Left lung (tissue), 10 donors: ENCODE results near the gene SPOCK1. TPM values are rescaled to one million over a fixed set of nuclear protein-coding genes. Genes with fewer than 3 reads are reported as not detected.

Experiments
- ATAC-seq: fragments of 200-7000 bp; cut with Tn5 transposase; one replicate; pipeline ENCODE4 v1.9.1; 2020; ENCODE audit warnings: moderate library complexity
- DNase-seq, 4 donors: peaks; one replicate each; pipeline ENCODE4 v3.0.0-alpha.2; 2013 to 2020
- H3K27ac ChIP-seq, 2 donors: fragments of 200-600 bp; sonication (generic) in 1 of 2; one replicate each; pipeline versions ENCODE4 v1.5.0 to v1.8.0; 2020 to 2021
- H3K27me3 ChIP-seq, 2 donors: fragments of 200-600 bp; sonication (generic) in 1 of 2; one replicate each; pipeline versions ENCODE4 v1.5.0 to v1.8.0; 2020 to 2021
- H3K36me3 ChIP-seq, 2 donors: fragments of 200-600 bp; sonication (generic) in 1 of 2; one replicate each; pipeline versions ENCODE4 v1.5.0 to v1.8.0; 2020 to 2021
- H3K4me1 ChIP-seq, 2 donors: fragments of 200-600 bp; one replicate each; pipeline ENCODE4 v1.8.0; 2021
- H3K4me3 ChIP-seq, 2 donors: fragments of 200-600 bp; sonication (generic) in 1 of 2; one replicate each; pipeline versions ENCODE4 v1.5.0 to v1.8.0; 2020 to 2021; ENCODE audit warnings: mild to moderate bottlenecking in 1 of 2
- H3K9me3 ChIP-seq, 2 donors: fragments of 200-600 bp; sonication (generic) in 1 of 2; one replicate each; pipeline versions ENCODE4 v1.5.0 to v1.8.0; 2020 to 2021
- CTCF ChIP-seq, 2 donors: fragments of 200-600 bp; sonication (generic) in 1 of 2; IDR thresholded peaks; one replicate each; pipeline versions ENCODE4 v1.5.0 to v1.8.0; 2021; ENCODE audit warnings: antibody characterized with exemption in 2 of 2
- intact Hi-C, 2 donors: fragments of 100-400 bp; cut with DNase I; formaldehyde crosslinking; loops; one replicate each; pipeline versions ENCODE4 v1.11.2 to v1.14.2; 2022
- polyA plus RNA-seq, 6 donors: library from polyadenylated mRNA; unstranded; fragments of 120-200 nt; gene quantifications; one replicate each; pipeline ENCODE4 v1.2.1, GENCODE V29; 2013; ENCODE audit not compliant: insufficient read length in 6 of 6
- total RNA-seq, 2 donors: library from RNA; stranded (reverse); fragmentation: NEBNext Ultra II Directional; extraction: Animal tissue kit (Norgen Biotek cat#: 25700); gene quantifications; one replicate each; pipeline ENCODE4 v1.2.1, GENCODE V29; 2021
- donor health status: DM: no; HTN: yes; CAD: no.
- donor health status: DM: no; HTN: no; CAD: no.

SPOCK1 gene
- total and polyA plus RNA-seq, 8 donors: 0.43 to 7.6 (median 0.73) TPM

- no peak for TF ChIP-seq CTCF (IDR thresholded peaks at IDR 0.05)
- no peaks in the 10 kb centered on the region for H3K36me3 ChIP-seq
- DNase-seq: no peak
- no peaks in the 10 kb centered on the region for H3K27me3 ChIP-seq
- H3K4me3 ChIP-seq: no peak overlapping the region
- H3K4me1 ChIP-seq: no peaks in the 10 kb centered on the region
- ATAC-seq: no peak
- intact Hi-C loops: no loop called here
- H3K27ac ChIP-seq: no peak overlapping the region
- H3K9me3 ChIP-seq: no peaks in the 10 kb centered on the region
Observed at GRCh38 chr5:137372016-137372772, 126.9 kb downstream of the SPOCK1 start.

GRCh38 chr5:137370096-137371071, 128.7 kb downstream of the SPOCK1 start:
- no peak overlapping the region for H3K4me3 ChIP-seq
- DNase-seq: no peak
- no peak for TF ChIP-seq CTCF (IDR thresholded peaks at IDR 0.05)
- H3K36me3 ChIP-seq: no peaks in the 10 kb centered on the region
- no peak overlapping the region for H3K27ac ChIP-seq
- H3K4me1 ChIP-seq: no peaks in the 10 kb centered on the region
- H3K27me3 ChIP-seq: no peaks in the 10 kb centered on the region
- H3K9me3 ChIP-seq: no peaks in the 10 kb centered on the region
- intact Hi-C loops: no loop called here
- ATAC-seq: no peak

GRCh38 chr5:137368651-137369050, 130.5 kb downstream of the SPOCK1 start:
- H3K4me1 ChIP-seq: no peaks in the 10 kb centered on the region
- intact Hi-C loops: no loop called here
- TF ChIP-seq CTCF (IDR thresholded peaks at IDR 0.05): no peak
- no peaks in the 10 kb centered on the region for H3K36me3 ChIP-seq
- H3K4me3 ChIP-seq: no peak overlapping the region
- H3K27ac ChIP-seq: no peak overlapping the region
- no peaks in the 10 kb centered on the region for H3K9me3 ChIP-seq
- ATAC-seq (no peak), DNase-seq (no peak)
- no peaks in the 10 kb centered on the region for H3K27me3 ChIP-seq

GRCh38 chr5:137367951-137368350, 131.2 kb downstream of the SPOCK1 start:
- Histone ChIP-seq H3K36me3 (no peaks in the 10 kb centered on the region), H3K9me3 (no peaks in the 10 kb centered on the region), H3K4me3 (no peak overlapping the region), H3K4me1 (no peaks in the 10 kb centered on the region), H3K27me3 (no peaks in the 10 kb centered on the region), H3K27ac (no peak overlapping the region)
- ATAC-seq (no peak), DNase-seq (no peak)
- intact Hi-C loops: no loop called here
- no peak for TF ChIP-seq CTCF (IDR thresholded peaks at IDR 0.05)

- Histone ChIP-seq H3K9me3 (no peaks in the 10 kb centered on the region), H3K4me3 (no peak overlapping the region), H3K27me3 (peaks cover 0 to 6% of the 10 kb centered on the region in 2 donors), H3K27ac (no peak overlapping the region), H3K4me1 (no peaks in the 10 kb centered on the region), H3K36me3 (no peaks in the 10 kb centered on the region)
- ATAC-seq: no peak
- no peak for DNase-seq
- no peak for TF ChIP-seq CTCF (IDR thresholded peaks at IDR 0.05)
- intact Hi-C loops: no loop called here
Observed at GRCh38 chr5:137366526-137366925, 132.6 kb downstream of the SPOCK1 start.
